ENCODE results near the gene SH3PXD2A. TPM values are rescaled to one million over a fixed set of nuclear protein-coding genes. Genes with fewer than 3 reads are reported as not detected.

Gene SH3PXD2A
- total RNA-seq, 1 experiment from 2014 or later, result 4.5 TPM

- H4K91ac ChIP-seq (ENCODE audit: insufficient read length, low read depth, low read length), result no peak overlapping the region
- no peak for TF ChIP-seq CTCF (conservative IDR thresholded peaks at IDR 0.05)
- H3T11ph ChIP-seq (ENCODE audit: low read length), result no peak overlapping the region
- H3K4me2 ChIP-seq (ENCODE audit: insufficient read depth, insufficient read length, low read length), result no peak overlapping the region
- no peak overlapping the region for H3K27ac Mint-ChIP-seq
- no peaks in the 10 kb centered on the region for H3K79me2 ChIP-seq (ENCODE audit: insufficient read depth, low read length)
- H2BK15ac ChIP-seq (ENCODE audit: low read depth, low read length), result no peak overlapping the region
- no peak overlapping the region for H3K27ac ChIP-seq (ENCODE audit: insufficient read length, low read depth, low read length)
- peaks cover 8% of the 10 kb centered on the region for H3K27me3 Mint-ChIP-seq (ENCODE audit: low read depth)
- no peaks in the 10 kb centered on the region for H3K79me1 ChIP-seq (ENCODE audit: insufficient read depth, low read depth, low read length, poor library complexity, severe bottlenecking)
- DNase-seq, result peak; percentile 14
- no peak overlapping the region for H3K4ac ChIP-seq (ENCODE audit: low read depth, low read length)
- no peak overlapping the region for H3K56ac ChIP-seq (ENCODE audit: insufficient read length, low read depth, low read length)
- H3K14ac ChIP-seq (ENCODE audit: insufficient read depth, low read length), result no peak overlapping the region
- no peak overlapping the region for H2BK120ac ChIP-seq (ENCODE audit: low read depth, low read length, poor library complexity, severe bottlenecking)
- H4K5ac ChIP-seq (ENCODE audit: insufficient read length, low read depth, low read length), result no peak overlapping the region
- H3K4me1 Mint-ChIP-seq, result peaks cover 18 to 36% of the 10 kb centered on the region in 2 experiments
- no peak overlapping the region for H4K8ac ChIP-seq (replicated peaks; ENCODE audit: insufficient read length, low read depth, low read length)
- H3K9me3 Mint-ChIP-seq, result no peaks in the 10 kb centered on the region
- no peak overlapping the region for H2BK12ac ChIP-seq (ENCODE audit: insufficient read length, low read depth, low read length)
- H3K9ac ChIP-seq (ENCODE audit: extremely low read depth, insufficient read length, low read length), result no peak overlapping the region
- no peak overlapping the region for H2BK5ac ChIP-seq (ENCODE audit: insufficient read length, low read length)
- H3K9me3 ChIP-seq (ENCODE audit: control insufficient read depth, low read depth, low read length), result no peaks in the 10 kb centered on the region
- H2AFZ ChIP-seq (ENCODE audit: low read length), result no peak overlapping the region
- H3K23me2 ChIP-seq (ENCODE audit: insufficient read length, low read depth, low read length, poor library complexity, severe bottlenecking), result no peaks in the 10 kb centered on the region
- no peaks in the 10 kb centered on the region for H4K20me1 ChIP-seq (ENCODE audit: control insufficient read depth, insufficient read depth, insufficient read length)
- no peaks in the 10 kb centered on the region for H3K27me3 ChIP-seq (ENCODE audit: insufficient read depth, low read length)
- WGBS (ENCODE audit: extremely low coverage, insufficient read length, low lambda C conversion rate), result no CpG with 5 or more reads among the region's 4 CpGs
- H2AK5ac ChIP-seq (ENCODE audit: insufficient read length, low read length), result no peak overlapping the region
- peaks cover 4% of the 10 kb centered on the region; the same call in 1 of the 2 replicates for H3K4me1 ChIP-seq (ENCODE audit: insufficient read depth, low read length)
- no peaks in the 10 kb centered on the region for H3K36me3 Mint-ChIP-seq (ENCODE audit: insufficient read depth in 1 of 3, low read depth in 3 of 3)
- H3K23ac ChIP-seq (ENCODE audit: insufficient read length, low read depth, low read length), result no peak overlapping the region
- H3K18ac ChIP-seq (ENCODE audit: insufficient read length, low read depth, low read length), result no peak overlapping the region
- H3K4me3 Mint-ChIP-seq, result no peak overlapping the region
- no peak overlapping the region for H2BK20ac ChIP-seq (ENCODE audit: low read depth, low read length, poor library complexity, severe bottlenecking)
These were observed 309.6 kb downstream of the SH3PXD2A start for GRCh38 chr10:103545771-103546281.

Data from H9 (cell line).